Hippocampal formation (tissue), 2 donors: ENCODE results near the gene LUM.

ENCODE experiments used
- DNase-seq, 2 donors: peaks; one replicate each; lab custom pipeline; 2025; lab: John Stamatoyannopoulos, UW

The LUM gene, protein sequence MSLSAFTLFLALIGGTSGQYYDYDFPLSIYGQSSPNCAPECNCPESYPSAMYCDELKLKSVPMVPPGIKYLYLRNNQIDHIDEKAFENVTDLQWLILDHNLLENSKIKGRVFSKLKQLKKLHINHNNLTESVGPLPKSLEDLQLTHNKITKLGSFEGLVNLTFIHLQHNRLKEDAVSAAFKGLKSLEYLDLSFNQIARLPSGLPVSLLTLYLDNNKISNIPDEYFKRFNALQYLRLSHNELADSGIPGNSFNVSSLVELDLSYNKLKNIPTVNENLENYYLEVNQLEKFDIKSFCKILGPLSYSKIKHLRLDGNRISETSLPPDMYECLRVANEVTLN

GRCh38 chr12:91111366-91112325 is at the start of gene LUM:
LUM (minus strand) TSS chr12:91111494; CDS start chr12:91108979, 2,515 bp downstream.
- DNase-seq, result no peak

DNA sequence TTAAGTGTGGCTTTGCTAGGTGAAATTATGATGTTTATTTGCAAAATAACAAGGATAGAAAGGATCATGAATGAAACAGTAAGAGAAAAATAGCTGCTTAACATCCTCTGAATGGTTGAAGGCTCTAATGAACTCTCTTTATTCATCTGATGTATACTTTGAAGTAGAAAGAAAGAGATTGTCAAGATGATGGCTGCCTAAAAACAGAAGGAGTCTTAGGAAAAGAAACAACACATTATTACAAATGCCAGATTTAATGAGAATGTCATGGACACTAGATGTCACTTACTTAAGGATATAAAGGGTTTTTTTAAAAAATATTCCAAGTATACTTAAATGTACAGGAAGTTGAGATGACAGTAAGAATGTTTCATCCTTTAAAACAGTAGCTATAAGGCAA is 49.7 kb upstream of the LUM start:
- no peak for DNase-seq

GRCh38 chr12:91155990-91156389 is 44.7 kb upstream of the LUM start:
- DNase-seq, result no peak

DNA sequence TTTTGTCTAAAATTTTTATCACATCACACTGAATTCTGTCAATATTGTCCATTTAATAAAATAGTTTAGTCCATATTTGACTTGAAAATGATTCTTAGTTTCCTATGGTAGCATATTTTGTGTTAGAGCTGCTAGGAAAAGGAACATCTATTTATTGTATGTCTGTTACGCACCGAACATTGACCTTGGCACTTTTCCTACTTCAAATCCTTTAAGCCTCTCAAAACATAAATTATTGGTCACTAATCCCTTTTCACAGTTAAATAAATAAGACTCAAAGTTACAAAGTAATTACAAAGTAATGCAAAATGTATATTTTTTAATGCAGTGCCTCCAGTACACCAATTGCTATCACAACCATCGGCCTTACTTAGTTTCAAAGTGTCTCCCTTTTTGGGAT is 42.8 kb upstream of the LUM start:
- DNase-seq, result no peak

- no peak for DNase-seq
Observed at GRCh38 chr12:91144053-91144452, 32.8 kb upstream of the LUM start.

GRCh38 chr12:91143206-91143605 is 31.9 kb upstream of the LUM start:
- DNase-seq, result no peak

- DNase-seq, result no peak
Observed at GRCh38 chr12:91142221-91142631, 30.9 kb upstream of the LUM start.

- DNase-seq, result no peak
Observed at GRCh38 chr12:91140026-91140931, 29.0 kb upstream of the LUM start.

DNA sequence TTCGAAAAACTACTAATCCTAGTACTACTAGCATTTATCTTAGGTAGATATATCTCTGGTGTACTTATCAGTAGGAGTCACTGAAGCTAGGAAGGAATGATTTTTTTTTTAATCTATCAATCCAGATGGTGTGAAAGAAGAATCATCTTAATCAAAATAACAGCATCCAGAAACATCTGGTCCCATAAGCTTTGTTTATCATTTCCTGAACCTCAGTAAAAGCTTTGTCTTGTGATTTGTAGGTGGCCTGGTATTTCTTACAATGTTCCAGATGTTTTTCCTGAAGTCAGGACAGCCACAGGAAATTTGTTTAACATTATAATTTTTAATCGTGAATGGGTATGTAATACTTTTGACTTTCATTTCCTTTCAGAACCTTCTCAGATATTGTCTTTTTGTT is 28.0 kb upstream of the LUM start:
- DNase-seq, result no peak

GRCh38 chr12:91138337-91138920 is 27.1 kb upstream of the LUM start:
- no peak for DNase-seq

DNA sequence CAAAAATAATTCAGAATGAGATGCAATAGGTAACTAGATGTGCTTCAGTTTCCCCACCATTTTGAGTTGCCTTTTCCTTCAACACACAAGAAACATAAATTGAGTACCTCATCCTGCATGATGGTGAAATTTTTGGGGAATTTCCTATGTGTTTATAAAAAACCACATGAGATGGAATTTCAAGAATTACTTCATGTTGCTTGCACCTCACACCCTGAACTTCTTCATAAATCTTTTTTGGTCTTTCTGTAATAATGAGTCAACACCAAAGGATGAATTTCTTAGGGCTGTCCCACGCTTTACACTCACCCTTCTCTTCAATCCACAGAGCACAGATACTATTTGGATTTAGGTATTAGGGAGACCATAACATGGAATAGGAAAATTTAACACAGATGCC is 22.6 kb upstream of the LUM start:
- DNase-seq, result no peak

GRCh38 chr12:91129662-91130362 is 18.5 kb upstream of the LUM start:
- DNase-seq, result no peak

DNA sequence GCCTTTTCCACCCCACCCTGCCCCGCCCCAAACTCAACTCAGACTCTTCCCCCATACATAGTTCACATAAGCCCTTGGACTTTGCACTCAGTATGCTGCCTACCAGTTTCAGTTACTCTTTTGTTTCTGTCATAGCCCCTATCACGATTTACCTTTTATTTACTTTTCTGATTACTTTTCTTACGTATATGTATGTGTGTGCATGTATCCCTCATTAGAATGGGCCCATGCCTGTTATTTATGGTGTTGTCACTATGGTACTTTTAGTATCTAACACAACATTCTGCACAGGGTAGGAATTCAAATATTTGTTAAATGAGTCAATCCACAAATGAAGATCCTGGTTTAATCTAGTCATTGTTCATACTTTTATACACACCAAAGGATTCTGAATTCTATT is 16.5 kb upstream of the LUM start:
- DNase-seq, result no peak

DNA sequence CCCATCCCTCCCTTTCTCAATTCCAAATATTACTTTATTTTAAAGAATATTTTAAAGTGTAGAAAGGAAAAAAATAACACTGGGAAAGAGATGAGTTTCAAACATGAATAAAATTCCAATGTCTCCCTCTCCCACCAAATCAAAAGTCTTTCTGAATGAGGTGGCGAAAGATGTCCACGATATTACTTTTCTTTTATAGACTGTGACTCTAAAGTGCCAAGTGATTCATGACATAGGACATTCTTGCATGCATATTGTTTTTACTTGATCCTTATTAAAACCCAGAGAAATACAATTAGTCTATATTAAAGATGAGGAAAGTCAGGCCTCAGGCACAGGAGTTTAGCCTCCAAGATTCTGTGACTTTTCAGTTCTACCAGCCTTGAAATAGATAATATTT is 16.0 kb upstream of the LUM start:
- no peak for DNase-seq

DNA sequence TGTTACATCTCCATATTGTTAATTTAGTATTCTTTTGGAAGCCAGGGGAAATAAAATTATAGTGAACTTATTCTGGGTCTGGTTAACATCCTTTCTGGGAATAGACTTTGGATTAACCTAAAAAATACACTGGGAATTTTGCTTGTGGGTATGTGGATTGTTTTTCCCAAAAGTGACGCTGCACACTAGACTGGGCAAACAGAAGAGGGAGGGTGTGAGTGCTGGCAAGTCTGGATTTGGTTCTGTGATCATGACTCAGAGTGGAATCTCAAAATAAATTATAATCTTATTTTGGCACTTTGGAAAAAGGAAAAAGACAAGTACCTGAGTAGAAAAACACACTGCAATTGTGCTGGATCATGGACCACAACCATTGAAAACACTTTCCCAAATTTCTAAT is 15.2 kb upstream of the LUM start:
- no peak for DNase-seq

DNA sequence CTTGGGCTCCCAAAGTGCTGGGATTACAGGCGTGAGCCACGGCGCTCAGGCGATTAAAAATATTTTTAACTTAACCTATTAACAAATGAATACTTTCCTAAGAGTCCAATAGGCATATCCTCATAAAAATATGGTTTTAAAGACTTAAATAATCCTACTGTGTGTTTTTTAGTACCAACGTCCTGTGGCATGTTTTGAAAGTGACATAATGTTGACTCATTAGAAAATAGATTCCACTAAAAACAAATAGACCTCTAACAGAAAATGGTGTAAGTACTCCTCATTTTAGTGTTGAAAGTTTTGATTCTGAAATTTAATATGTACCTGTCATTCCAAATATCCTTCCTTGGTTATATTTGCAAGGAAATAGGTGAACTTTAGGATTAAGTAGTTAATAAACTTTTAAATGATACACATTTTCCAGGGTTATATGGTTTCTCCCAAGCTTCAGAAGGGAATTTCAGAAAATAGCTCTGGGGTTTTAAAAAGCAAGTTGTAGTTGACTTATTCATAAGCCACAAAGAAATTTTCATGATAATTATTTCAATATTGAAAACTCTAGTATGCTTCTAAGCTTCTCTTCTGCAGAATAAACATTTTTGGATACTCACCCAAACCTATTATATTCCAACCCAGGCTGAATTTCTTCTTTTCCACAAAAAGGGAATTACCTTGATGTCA is 12.1 kb upstream of the LUM start:
- DNase-seq, result no peak

DNA sequence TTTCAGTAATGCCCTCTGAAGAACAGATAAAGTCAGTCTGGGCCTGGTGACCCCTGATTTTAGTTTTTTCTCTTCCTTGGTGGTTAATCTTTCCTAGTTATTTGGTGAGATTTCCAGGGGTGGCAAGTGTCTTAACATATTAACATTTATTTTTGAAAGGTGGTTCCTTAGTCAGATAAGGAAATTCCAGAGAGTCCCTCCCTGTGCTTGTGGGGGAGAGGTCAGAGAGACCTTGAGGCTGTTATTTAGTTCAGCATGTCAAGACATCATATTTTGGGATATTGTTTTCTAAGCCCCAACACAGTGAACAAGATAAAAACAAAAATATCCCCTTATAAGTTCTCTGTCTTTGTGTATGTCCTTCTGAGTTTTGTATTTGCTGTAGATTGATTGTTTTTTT is 9.5 kb upstream of the LUM start:
- no peak for DNase-seq

DNA sequence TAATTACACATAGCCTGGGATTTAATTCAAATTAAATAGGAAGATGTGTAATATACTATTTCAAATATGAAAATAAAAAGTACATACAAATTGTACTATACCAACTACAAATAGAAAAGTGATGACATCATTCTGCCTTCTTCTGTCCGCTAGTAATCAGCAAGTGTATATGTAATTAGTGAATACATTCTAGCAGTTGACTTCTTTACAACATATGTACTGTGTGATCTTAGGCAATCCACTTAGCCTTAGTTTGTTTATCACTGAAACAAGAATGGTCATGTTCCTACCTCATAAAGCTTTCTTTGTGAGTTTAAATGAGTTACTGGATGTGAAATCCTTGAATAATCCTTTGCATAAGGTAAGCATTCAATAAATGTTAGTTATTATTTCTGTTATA is 7.8 kb upstream of the LUM start:
- DNase-seq, result no peak

DNA sequence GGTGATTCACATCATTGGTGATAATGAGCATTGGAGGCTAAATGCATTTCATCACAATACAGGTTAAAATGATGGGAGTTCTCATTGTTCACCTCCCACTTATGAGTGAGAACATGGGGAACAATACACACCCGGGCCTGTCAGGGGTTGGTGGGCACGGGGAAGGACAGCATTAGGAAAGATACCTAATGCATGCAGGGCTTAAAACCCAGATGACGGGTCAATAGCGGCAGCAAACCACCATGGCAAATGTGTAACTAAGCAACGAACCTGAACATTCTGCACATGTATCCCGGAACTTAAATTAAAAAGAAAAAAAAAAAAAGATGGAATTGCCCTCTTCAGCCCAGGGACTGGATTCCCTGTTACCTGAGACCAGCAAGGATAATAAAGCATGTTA is 2.3 kb upstream of the LUM start:
- no peak for DNase-seq

GRCh38 chr12:91110311-91110924 is 876 bp downstream of the LUM start:
- no peak for DNase-seq
